Breast epithelium (tissue), 3 donors: Measurements from ENCODE around the gene PPDPF.

Experiments
- POLR2A ChIP-seq: fragments of 450-650 bp; IDR thresholded peaks from one replicate; pipeline ENCODE4 v1.6.1; 2016; ENCODE audit warnings: antibody characterized with exemption, mild to moderate bottlenecking, moderate library complexity
- POLR2AphosphoS5 ChIP-seq, 3 donors: sonication (generic); formaldehyde crosslinking; IDR thresholded peaks; one replicate each; pipeline ENCODE4 v1.6.1; 2017; ENCODE audit warnings: antibody characterized with exemption in 3 of 3
- TF ChIP-seq, protein P1 (sequence below), 3 donors: fragments of 450-650 bp; IDR thresholded peaks; one replicate each; pipeline ENCODE4 v1.5.1; 2016 to 2017; ENCODE audit warnings: antibody characterized with exemption in 3 of 3, mild to moderate bottlenecking in 3 of 3, moderate library complexity in 3 of 3

- TF ChIP-seq, protein P1, sequence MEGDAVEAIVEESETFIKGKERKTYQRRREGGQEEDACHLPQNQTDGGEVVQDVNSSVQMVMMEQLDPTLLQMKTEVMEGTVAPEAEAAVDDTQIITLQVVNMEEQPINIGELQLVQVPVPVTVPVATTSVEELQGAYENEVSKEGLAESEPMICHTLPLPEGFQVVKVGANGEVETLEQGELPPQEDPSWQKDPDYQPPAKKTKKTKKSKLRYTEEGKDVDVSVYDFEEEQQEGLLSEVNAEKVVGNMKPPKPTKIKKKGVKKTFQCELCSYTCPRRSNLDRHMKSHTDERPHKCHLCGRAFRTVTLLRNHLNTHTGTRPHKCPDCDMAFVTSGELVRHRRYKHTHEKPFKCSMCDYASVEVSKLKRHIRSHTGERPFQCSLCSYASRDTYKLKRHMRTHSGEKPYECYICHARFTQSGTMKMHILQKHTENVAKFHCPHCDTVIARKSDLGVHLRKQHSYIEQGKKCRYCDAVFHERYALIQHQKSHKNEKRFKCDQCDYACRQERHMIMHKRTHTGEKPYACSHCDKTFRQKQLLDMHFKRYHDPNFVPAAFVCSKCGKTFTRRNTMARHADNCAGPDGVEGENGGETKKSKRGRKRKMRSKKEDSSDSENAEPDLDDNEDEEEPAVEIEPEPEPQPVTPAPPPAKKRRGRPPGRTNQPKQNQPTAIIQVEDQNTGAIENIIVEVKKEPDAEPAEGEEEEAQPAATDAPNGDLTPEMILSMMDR (IDR thresholded peaks at IDR 0.05), result no peak
- TF ChIP-seq POLR2AphosphoS5 (IDR thresholded peaks at IDR 0.05) (no peak), POLR2A (no peak)
Observed at GRCh38 chr20:63487781-63488241, 32.8 kb upstream of the PPDPF start.
